ENCODE measurements around the gene TPR.
"Not testable (repeated sequence)": the region's sequence is repeated elsewhere in the genome, so short reads cannot be mapped to it uniquely, and the experiment has no call there.

The TPR gene

DNA sequence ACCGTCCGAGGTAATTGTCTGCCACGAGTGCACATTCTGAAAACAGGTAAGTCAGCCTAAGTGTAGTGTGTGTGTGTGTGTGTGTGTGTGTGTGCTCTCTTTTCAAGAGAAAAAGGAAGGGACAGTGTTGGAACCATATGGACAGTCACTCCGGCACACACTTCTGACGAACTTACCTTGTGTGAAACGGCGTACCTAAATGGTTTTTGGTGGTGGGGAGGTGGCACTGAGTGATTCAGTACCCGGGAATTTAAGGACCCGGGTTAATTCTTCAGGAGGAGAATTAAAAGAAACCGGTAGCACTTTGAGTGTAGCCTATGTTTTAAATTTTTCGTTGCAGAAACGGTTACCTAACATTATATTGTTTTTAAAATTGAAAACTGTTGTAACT is 871 bp upstream of the TPR start:
- TF ChIP-seq, protein P1, sequence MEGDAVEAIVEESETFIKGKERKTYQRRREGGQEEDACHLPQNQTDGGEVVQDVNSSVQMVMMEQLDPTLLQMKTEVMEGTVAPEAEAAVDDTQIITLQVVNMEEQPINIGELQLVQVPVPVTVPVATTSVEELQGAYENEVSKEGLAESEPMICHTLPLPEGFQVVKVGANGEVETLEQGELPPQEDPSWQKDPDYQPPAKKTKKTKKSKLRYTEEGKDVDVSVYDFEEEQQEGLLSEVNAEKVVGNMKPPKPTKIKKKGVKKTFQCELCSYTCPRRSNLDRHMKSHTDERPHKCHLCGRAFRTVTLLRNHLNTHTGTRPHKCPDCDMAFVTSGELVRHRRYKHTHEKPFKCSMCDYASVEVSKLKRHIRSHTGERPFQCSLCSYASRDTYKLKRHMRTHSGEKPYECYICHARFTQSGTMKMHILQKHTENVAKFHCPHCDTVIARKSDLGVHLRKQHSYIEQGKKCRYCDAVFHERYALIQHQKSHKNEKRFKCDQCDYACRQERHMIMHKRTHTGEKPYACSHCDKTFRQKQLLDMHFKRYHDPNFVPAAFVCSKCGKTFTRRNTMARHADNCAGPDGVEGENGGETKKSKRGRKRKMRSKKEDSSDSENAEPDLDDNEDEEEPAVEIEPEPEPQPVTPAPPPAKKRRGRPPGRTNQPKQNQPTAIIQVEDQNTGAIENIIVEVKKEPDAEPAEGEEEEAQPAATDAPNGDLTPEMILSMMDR (IDR thresholded peaks at IDR 0.05), result no peak
- no peak for TF ChIP-seq ZFX (IDR thresholded peaks at IDR 0.05; ENCODE audit: borderline replicate concordance)
- peak overlapping the region; percentile 92 for H3K27ac ChIP-seq

DNA sequence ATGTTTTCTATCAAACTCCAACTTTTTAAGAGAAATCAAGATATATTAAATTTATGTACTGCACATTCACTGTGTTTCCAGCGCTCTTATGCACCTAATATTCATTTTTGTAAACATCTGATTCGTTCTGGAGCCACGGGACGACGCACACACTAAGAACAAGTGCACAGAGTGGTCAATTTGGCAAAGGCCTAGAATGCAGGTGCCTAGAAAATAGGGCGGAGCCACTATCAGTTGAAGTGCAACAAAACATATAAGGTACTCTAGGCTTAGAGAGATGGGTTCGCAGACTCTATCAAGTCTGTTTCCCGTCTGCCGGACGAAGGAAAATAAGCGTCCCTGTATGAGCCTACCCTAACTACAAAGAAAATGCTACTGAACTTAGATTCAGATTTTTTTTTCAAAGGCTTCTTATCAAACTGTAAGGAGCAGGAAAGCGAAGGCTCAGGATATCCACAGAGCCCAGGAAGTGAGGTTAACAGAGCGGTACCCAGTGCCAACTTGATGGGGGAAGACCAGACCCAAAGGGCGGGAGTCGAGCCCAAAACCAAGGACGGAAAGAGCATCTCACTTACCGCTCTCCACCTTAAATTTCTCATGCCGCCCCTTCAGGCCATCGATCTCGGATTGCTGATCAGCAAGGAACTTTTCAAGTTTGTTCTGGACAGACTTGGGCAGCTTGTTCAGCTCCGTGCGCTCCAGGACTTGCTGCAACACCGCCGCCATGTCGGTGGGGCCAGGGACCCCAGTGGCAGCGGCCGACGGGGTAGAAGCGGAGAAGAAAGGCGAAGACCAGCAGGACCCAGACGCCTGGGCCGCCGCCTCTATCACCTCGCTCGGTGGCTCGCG is 526 bp downstream of the TPR start:
- TF ChIP-seq ZFX (IDR thresholded peaks at IDR 0.05; ENCODE audit: borderline replicate concordance), result no peak
- TF ChIP-seq, protein P1 (IDR thresholded peaks at IDR 0.05), result no peak
- H3K27ac ChIP-seq, result peak overlapping the region; percentile 92

DNA sequence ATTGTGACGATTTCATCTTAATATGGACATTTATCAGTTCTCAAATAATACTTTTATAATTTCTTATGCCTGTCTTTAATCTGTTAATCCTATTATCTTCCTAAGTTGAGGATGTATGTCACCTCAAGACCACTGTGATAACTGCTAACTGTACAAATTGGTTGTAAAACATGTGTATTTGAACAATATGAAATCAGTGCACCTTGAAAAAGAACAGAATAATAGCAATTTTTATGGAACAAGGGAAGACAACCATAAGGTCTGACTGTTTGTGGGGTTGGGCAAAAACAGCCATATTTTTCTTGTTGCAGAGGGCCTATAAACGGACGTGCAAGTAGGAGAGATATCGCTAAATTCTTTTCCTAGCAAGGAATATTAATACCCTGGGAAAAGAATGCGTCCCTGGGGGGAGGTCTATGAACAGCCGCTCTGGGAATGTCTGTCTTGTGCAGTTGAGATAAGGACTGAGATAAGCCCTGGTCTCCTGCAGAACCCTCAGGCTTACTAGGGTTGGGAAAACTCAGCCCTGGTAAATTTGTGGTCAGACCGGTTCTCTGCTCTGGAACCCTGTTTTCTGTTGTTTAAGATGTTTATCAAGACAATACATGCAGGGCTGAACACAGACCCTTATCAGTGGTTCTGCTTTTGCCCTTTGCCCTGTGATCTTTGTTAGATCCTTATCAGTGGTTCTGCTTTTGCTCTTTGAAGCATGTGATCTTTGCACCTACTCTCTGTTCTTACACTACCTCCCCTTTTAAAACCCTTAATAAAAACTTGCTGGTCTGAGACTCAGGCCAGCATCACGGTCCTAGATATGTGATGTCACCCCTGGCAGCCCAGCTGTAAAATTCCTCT is 27.0 kb downstream of the TPR start:
- not testable (repeated sequence) for H3K27ac ChIP-seq

DNA sequence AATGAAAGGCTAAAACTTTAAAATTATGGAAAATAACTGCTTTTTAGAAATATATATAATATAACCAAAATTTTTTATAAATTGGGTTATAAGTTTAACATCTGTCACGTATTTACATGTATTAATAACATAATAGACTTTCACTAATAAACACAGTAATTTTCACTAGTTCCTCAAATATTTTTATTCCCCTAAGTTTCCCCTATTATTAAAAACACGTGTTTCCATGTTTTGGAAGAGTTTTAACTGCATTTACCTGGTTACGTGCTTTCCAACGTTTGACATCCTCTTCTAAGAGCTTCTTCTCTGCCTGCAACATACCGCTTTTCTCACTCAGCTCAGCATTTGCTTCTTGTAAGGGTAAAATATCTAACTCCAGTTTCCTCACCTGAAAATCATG is 34.3 kb downstream of the TPR start:
- no peak overlapping the region for H3K27ac ChIP-seq
- TF ChIP-seq, protein P1 (IDR thresholded peaks at IDR 0.05), result no peak
- TF ChIP-seq ZFX (IDR thresholded peaks at IDR 0.05; ENCODE audit: borderline replicate concordance), result no peak

DNA sequence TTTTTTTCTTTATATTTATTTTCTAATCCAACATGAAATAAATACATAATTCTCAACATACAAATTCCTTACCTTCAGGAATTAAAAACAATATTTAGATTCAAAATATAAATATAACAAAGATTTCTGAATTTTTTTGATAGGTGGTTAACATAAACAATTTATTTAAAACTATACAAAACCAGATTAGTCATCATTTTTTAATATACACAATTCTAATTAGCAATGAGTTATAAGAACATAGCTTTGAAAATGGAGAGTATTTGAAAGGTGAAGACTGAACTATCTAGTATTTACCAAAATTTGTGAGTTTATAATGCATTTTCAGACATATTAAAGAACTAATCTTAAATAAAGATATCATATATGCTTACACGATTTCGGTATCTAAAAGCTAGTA is 37.5 kb downstream of the TPR start:
- no peak overlapping the region for H3K27ac ChIP-seq
- TF ChIP-seq ZFX (IDR thresholded peaks at IDR 0.05; ENCODE audit: borderline replicate concordance), result no peak
- TF ChIP-seq, protein P1 (IDR thresholded peaks at IDR 0.05), result no peak

DNA sequence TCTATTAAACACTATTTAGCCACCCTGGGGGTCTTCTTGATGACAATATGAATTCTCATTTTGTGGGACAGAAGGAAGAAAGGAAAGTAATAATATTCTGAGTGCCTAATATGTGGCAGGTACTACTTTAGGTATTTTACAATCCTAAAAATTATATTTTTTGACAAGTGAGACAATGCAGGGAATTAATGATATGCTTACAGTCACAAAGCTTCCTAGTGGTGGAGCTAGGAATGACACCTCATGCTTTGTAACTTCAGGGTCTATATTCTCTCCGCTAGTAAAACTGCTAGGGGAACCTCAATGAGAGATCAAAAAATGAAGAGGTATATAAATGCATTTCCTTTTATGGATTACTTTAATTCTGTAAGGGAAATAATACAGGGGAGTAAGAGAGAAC is 44.3 kb downstream of the TPR start:
- H3K27ac ChIP-seq, result no peak overlapping the region
- TF ChIP-seq, protein P1 (IDR thresholded peaks at IDR 0.05), result peak; percentile 51
- TF ChIP-seq ZFX (IDR thresholded peaks at IDR 0.05; ENCODE audit: borderline replicate concordance), result no peak

DNA sequence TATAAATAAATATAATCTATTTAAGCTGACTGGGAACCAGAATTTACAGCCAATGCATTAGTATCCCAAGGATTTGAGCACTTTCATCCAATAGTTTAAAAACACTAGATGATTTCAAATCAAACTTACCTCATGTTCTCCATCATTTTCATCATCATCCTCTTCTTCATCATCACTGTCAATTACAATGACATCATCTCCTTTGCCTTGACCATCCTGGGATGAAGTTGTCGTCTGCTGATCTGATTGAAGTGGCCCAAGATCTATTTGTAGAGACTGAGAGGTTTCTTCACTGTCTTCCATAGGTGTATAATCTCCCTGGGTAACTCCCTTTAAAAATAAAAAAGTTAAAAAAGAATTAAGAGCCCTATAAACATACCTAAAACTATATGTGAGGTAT is 47.7 kb downstream of the TPR start:
- TF ChIP-seq, protein P1 (IDR thresholded peaks at IDR 0.05), result no peak
- no peak for TF ChIP-seq ZFX (IDR thresholded peaks at IDR 0.05; ENCODE audit: borderline replicate concordance)
- H3K27ac ChIP-seq, result no peak overlapping the region
